ENCODE data around the gene MFAP3.

Gene MFAP3

DNA sequence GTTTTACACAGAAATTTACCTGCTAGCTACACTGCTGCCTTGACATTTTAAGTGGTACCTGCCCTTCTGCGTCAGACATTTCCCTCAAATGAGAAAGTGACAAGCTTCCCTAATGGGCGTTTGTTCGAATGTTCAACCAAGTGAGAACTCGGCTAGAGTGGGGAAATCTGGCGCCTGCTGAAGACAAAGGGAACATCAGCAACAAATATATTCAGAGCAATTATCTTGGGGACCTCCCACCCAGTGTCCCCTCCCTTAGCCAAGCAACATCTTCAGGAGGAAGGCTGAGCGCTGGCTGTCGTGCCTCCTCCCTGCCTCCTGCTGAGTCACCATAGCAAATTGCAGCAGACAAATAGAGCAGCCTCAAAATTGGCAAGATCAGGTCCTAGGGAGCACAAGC is 57.1 kb downstream of the MFAP3 start:
- DNase-seq, result peak; percentile 26

DNA sequence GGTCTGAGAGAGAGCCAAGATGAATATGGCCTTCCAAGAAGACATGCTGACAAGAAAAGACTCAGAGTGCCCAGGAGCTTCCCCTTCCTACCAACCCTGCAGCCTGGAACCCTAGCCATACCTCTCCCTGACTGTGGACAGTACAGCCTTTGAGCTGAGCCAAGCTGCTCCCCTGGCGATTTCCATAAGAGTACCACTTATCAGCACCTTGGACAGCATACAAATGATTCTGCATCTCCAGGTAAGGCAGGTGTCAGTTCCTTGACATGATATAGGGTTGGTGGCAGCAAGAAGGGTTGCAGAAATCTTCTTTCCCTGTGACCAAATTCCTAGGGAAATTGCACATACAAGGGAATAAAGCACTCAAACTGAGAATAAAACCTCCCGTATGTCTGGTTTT is 58.3 kb downstream of the MFAP3 start:
- no peak for DNase-seq

DNA sequence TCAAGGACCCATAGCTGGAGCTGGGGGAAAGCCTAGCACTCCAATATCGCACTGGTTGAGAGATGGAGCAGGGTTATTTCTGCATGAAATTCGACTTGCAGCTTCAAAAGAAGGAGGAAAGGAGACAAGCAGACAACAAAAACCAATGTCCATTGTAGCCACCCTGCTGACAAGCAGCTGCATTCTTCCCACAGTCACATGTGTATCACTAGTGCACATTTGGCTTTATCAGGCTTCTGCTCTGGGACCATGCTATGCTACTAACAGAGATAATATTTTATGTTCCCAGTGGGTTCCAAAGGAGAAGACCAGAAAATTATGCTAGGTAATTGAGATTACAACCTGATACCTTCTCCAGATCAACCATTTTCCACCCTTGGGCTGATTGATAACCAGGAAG is 59.7 kb downstream of the MFAP3 start:
- DNase-seq, result no peak

DNA sequence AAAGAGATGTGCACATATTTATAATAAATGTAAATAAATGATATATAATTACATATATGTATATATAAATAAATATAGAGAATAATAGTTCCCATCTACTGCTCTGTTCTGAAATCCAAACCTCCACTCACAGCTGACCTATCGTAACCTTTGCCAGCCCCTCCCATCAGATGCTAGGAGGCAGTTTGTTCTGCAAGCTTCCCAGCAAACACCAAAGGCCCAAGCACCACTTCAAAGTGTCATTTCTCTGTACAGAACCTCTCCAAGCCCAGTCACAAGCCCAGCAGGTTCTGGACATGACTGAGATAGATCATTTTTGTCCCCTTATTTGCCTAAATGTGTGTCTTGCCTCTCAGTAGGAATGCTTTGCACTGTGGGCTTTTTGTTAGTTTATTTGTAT is 62.4 kb downstream of the MFAP3 start:
- DNase-seq, result no peak

DNA sequence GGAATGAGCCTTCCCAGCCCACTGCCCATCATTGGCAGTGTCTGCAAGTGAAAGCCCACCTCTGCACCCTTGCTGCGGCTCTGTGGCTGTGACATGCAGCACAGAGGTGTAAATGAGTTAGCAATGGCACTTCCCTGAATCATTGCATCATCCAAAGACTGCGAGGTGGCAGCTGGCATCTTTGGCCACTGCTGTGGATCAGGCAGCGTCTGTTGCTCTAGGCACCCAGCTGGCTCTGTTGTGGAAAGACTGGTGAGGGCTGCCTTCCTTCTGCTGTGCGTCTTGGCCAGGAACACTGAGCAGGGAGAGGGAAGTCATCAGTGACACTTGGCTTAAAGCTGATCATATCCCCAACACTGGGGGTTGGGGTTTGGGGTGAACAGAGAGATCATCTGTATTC is 64.5 kb downstream of the MFAP3 start:
- DNase-seq, result no peak
